Measurements from ENCODE around the gene GLIPR1L2.
"Not testable (repeated sequence)": the region's sequence is repeated elsewhere in the genome, so short reads cannot be mapped to it uniquely, and the experiment has no call there.

GLIPR1L2 gene

GRCh38 chr12:75438059-75438754, 47.3 kb downstream of the GLIPR1L2 start:
- Histone ChIP-seq H3F3A (ENCODE audit: control insufficient read depth, insufficient read depth) (no peaks in the 10 kb centered on the region), H3K36me3 (ENCODE audit: control insufficient read depth, low read length) (no peaks in the 10 kb centered on the region), H3K9me2 (replicated peaks; ENCODE audit: control insufficient read depth, low read length) (no peaks in the 10 kb centered on the region), H3K4me3 (ENCODE audit: low read length) (no peak overlapping the region), H3K79me2 (ENCODE audit: control insufficient read depth, low read length) (no peaks in the 10 kb centered on the region), H3K27me3 (ENCODE audit: control insufficient read depth, low read length) (no peaks in the 10 kb centered on the region), H3K27ac (ENCODE audit: low read depth, low read length) (no peak overlapping the region), H3K4me2 (ENCODE audit: low read length) (no peak overlapping the region), H4K20me1 (ENCODE audit: control insufficient read depth, insufficient read depth, low read depth, low read length) (no peaks in the 10 kb centered on the region), H3K4me1 (ENCODE audit: control insufficient read depth, low read length) (no peaks in the 10 kb centered on the region), H3K9me3 (ENCODE audit: control insufficient read depth, insufficient read depth, low read length) (no peaks in the 10 kb centered on the region)
- TF ChIP-seq, protein P1, sequence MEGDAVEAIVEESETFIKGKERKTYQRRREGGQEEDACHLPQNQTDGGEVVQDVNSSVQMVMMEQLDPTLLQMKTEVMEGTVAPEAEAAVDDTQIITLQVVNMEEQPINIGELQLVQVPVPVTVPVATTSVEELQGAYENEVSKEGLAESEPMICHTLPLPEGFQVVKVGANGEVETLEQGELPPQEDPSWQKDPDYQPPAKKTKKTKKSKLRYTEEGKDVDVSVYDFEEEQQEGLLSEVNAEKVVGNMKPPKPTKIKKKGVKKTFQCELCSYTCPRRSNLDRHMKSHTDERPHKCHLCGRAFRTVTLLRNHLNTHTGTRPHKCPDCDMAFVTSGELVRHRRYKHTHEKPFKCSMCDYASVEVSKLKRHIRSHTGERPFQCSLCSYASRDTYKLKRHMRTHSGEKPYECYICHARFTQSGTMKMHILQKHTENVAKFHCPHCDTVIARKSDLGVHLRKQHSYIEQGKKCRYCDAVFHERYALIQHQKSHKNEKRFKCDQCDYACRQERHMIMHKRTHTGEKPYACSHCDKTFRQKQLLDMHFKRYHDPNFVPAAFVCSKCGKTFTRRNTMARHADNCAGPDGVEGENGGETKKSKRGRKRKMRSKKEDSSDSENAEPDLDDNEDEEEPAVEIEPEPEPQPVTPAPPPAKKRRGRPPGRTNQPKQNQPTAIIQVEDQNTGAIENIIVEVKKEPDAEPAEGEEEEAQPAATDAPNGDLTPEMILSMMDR (IDR thresholded peaks at IDR 0.05; ENCODE audit: low read depth, low read length, poor library complexity, severe bottlenecking) = no peak

- Histone ChIP-seq H3K4me3 (ENCODE audit: low read length) (no peak overlapping the region), H3F3A (ENCODE audit: control insufficient read depth, insufficient read depth) (no peaks in the 10 kb centered on the region), H3K27me3 (ENCODE audit: control insufficient read depth, low read length) (no peaks in the 10 kb centered on the region), H3K27ac (ENCODE audit: low read depth, low read length) (no peak overlapping the region), H3K4me1 (ENCODE audit: control insufficient read depth, low read length) (no peaks in the 10 kb centered on the region), H3K9me2 (replicated peaks; ENCODE audit: control insufficient read depth, low read length) (no peaks in the 10 kb centered on the region), H3K36me3 (ENCODE audit: control insufficient read depth, low read length) (no peaks in the 10 kb centered on the region), H3K79me2 (ENCODE audit: control insufficient read depth, low read length) (no peaks in the 10 kb centered on the region), H4K20me1 (ENCODE audit: control insufficient read depth, insufficient read depth, low read depth, low read length) (no peaks in the 10 kb centered on the region), H3K9me3 (ENCODE audit: control insufficient read depth, insufficient read depth, low read length) (no peaks in the 10 kb centered on the region), H3K4me2 (ENCODE audit: low read length) (no peak overlapping the region)
- TF ChIP-seq EZH2phosphoT487 (IDR thresholded peaks at IDR 0.05; ENCODE audit: borderline replicate concordance, low read length) = no peak
- TF ChIP-seq, protein P1 (IDR thresholded peaks at IDR 0.05; ENCODE audit: low read depth, low read length, poor library complexity, severe bottlenecking) = no peak
Measured at GRCh38 chr12:75439048-75439447, 48.2 kb downstream of the GLIPR1L2 start.

DNA sequence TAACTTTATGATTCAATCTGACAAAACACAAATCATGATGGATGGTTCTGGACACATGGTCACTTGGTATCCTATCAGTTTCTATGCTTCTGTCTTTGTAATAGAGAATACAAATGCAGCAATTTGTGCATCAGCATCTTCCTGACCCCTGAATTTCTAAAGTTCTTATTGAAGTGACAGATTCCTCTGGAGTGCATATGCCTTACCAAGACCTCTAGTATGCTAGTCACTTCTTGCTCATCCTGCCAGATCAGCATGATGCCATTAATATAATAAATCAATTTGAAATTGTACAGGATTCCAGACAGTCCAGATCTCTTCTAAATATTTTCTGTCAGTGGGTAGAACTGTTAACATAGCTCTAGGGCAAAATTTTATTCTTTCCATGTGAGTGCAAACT, 49.0 kb downstream of the GLIPR1L2 start:
- Histone ChIP-seq H3K36me3 (ENCODE audit: control insufficient read depth, low read length) (no peaks in the 10 kb centered on the region), H3F3A (ENCODE audit: control insufficient read depth, insufficient read depth) (no peaks in the 10 kb centered on the region), H3K9me2 (replicated peaks; ENCODE audit: control insufficient read depth, low read length) (no peaks in the 10 kb centered on the region), H3K9me3 (ENCODE audit: control insufficient read depth, insufficient read depth, low read length) (no peaks in the 10 kb centered on the region), H3K4me3 (ENCODE audit: low read length) (no peak overlapping the region), H3K4me1 (ENCODE audit: control insufficient read depth, low read length) (no peaks in the 10 kb centered on the region), H3K4me2 (ENCODE audit: low read length) (no peak overlapping the region), H3K27ac (ENCODE audit: low read depth, low read length) (no peak overlapping the region), H3K27me3 (ENCODE audit: control insufficient read depth, low read length) (no peaks in the 10 kb centered on the region), H4K20me1 (ENCODE audit: control insufficient read depth, insufficient read depth, low read depth, low read length) (no peaks in the 10 kb centered on the region), H3K79me2 (ENCODE audit: control insufficient read depth, low read length) (no peaks in the 10 kb centered on the region)
- TF ChIP-seq EZH2phosphoT487 (IDR thresholded peaks at IDR 0.05; ENCODE audit: borderline replicate concordance, low read length) = no peak
- TF ChIP-seq, protein P1 (IDR thresholded peaks at IDR 0.05; ENCODE audit: low read depth, low read length, poor library complexity, severe bottlenecking) = no peak

GRCh38 chr12:75441687-75442449, 51.0 kb downstream of the GLIPR1L2 start:
- not testable (repeated sequence) for H4K20me1 ChIP-seq (ENCODE audit: control insufficient read depth, insufficient read depth, low read depth, low read length); H3K27me3 ChIP-seq (ENCODE audit: control insufficient read depth, low read length); H3K9me3 ChIP-seq (ENCODE audit: control insufficient read depth, insufficient read depth, low read length); H3K4me1 ChIP-seq (ENCODE audit: control insufficient read depth, low read length); H3K9me2 ChIP-seq (replicated peaks; ENCODE audit: control insufficient read depth, low read length); H3K36me3 ChIP-seq (ENCODE audit: control insufficient read depth, low read length); H3K79me2 ChIP-seq (ENCODE audit: control insufficient read depth, low read length); H3K27ac ChIP-seq (ENCODE audit: low read depth, low read length); H3F3A ChIP-seq (ENCODE audit: control insufficient read depth, insufficient read depth); H3K4me3 ChIP-seq (ENCODE audit: low read length); H3K4me2 ChIP-seq (ENCODE audit: low read length)

DNA sequence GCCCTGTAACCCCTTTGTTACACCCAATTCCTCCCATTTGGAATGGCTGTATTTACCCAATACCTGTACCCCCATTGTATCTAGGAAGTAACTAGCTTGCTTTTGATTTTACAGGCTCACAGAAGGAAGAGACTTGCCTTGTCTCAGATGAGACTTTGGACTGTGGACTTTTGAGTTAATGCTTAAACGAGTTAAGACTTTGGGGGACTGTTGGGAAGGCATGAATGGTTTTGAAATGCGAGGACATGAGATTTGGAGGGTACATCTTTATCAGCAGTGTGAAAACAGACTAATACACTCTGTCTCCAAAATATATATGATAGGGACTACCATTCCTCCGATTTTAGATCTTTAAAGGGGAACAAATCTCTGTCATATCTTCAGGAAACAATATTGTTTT, 51.6 kb downstream of the GLIPR1L2 start:
- H3F3A ChIP-seq (ENCODE audit: control insufficient read depth, insufficient read depth); H3K36me3 ChIP-seq (ENCODE audit: control insufficient read depth, low read length); H3K4me1 ChIP-seq (ENCODE audit: control insufficient read depth, low read length); H3K4me3 ChIP-seq (ENCODE audit: low read length); H3K79me2 ChIP-seq (ENCODE audit: control insufficient read depth, low read length); H3K4me2 ChIP-seq (ENCODE audit: low read length); H4K20me1 ChIP-seq (ENCODE audit: control insufficient read depth, insufficient read depth, low read depth, low read length); H3K27ac ChIP-seq (ENCODE audit: low read depth, low read length); H3K9me2 ChIP-seq (replicated peaks; ENCODE audit: control insufficient read depth, low read length); H3K27me3 ChIP-seq (ENCODE audit: control insufficient read depth, low read length); H3K9me3 ChIP-seq (ENCODE audit: control insufficient read depth, insufficient read depth, low read length): not testable (repeated sequence)

All from DOHH2 (cell line).